LNCAP (cell line): ENCODE data around the gene PAK4.

Experiments used
- CTCF ChIP-seq: fragments of 450-650 bp; IDR thresholded peaks from 2 replicates; pipeline ENCODE4 v1.5.1; 2017; ENCODE audit warnings: mild to moderate bottlenecking

Gene PAK4

DNA sequence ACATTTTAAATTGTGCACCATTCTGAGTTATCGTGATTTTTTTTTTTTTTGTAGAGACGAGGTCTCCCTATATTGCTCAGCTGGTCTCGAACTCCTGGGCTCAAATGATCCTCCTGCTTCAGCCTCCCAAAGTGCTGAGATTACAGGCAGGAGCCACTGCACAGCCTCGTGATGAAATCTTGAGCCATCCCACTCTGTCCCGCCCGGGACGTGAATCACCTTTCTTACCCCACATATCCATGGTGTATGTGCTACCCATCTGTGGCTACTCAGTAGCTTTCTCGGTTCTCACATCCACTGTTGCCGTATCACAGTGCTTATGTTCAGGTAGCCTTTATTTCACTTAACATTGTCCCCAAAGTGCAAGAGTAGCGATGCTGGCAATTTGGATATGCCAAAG, 26.5 kb downstream of the PAK4 start:
- TF ChIP-seq CTCF = no peak

DNA sequence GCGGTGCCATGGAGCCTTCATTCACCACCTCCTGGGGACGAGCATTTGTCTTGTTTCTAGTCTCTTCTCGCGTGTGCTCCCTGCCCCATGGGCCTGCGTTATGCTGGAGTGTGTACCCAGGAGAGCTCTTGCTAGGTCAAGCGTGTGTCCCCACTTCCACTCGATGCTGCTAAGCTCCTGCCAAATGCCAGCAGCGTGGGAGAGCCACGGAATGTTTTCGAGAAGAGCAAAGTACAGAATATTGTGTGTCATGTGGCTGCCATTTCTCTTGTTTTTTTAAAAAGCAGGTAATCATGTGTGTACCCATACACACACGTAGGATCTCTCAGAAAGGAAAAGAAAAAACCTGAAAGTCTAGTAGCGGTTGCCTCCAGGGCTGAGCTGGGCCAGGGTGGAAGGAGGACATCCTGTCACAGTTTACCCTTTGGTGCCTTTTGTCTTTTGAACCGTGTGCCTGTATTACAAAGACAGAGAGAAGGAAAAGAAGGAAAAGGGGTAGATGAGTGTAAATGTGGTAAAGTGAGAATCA, 28.6 kb downstream of the PAK4 start:
- no peak for TF ChIP-seq CTCF

- TF ChIP-seq CTCF = no peak; the same call in 1 of the 2 replicates
These were observed 29.1 kb downstream of the PAK4 start for GRCh38 chr19:39154629-39155100.

DNA sequence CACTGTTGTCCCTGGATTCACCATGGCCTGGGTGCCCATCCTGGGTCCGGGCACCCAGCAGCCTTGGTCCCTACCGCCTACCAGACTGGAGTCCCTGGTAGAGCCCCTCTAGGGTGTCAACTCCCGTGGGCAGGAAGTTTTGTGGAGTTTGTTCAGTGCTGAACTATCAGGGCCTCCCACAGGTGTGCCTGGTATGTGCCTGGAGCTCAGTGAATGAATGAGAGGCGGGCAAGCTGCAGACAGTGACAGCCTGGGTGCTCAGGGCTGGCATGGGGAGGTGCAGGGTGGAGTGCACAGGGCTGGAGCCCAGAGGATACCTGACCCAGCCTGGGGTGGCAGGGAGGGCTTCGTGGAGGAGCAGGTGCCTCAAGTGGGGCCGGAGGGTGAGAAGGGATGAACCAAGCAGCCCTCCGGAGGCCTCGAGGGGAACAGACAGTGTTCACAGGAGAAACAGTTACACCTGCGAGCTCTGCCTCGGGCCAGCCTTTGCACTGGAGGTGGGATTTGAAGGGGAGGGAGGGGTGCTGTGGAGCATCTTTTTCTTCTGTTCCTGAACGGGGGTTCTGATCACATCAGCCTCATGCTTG, 29.6 kb downstream of the PAK4 start:
- TF ChIP-seq CTCF = no peak

- TF ChIP-seq CTCF = no peak
These were observed 30.2 kb downstream of the PAK4 start for GRCh38 chr19:39155741-39156140.

GRCh38 chr19:39156326-39157230, 31.0 kb downstream of the PAK4 start:
- no peak for TF ChIP-seq CTCF

- no peak for TF ChIP-seq CTCF
These were observed 31.9 kb downstream of the PAK4 start for GRCh38 chr19:39157275-39157996.
